GM04504 (cell line): ENCODE data around the gene CHPF2.

Experiments used
- DNase-seq: peaks from one replicate; pipeline ENCODE4 v3.0.0-alpha.2; 2012; ENCODE audit warnings: low read depth

Gene CHPF2

GRCh38 chr7:151232091-151232916 is at the start of gene CHPF2:
Gene CHPF2 (plus strand): TSS chr7:151232483. CDS start chr7:151234012, 1,529 bp downstream.
- peak; percentile 71 for DNase-seq

GRCh38 chr7:151185762-151186639 is 46.3 kb upstream of the CHPF2 start:
- DNase-seq: no peak

- no peak for DNase-seq
Observed at GRCh38 chr7:151186640-151187408, 45.5 kb upstream of the CHPF2 start, which contains the start of gene ASB10. Gene ASB10 (minus strand): TSS chr7:151187250. CDS start chr7:151187130, 120 bp downstream.

GRCh38 chr7:151187409-151188251 is 44.7 kb upstream of the CHPF2 start:
- DNase-seq: no peak

- DNase-seq: no peak
Observed at GRCh38 chr7:151188252-151188542, 44.1 kb upstream of the CHPF2 start.

GRCh38 chr7:151189038-151189437 is 43.2 kb upstream of the CHPF2 start:
- DNase-seq: no peak

GRCh38 chr7:151191544-151191943 is 40.7 kb upstream of the CHPF2 start:
- no peak for DNase-seq

- DNase-seq: no peak
Observed at GRCh38 chr7:151192002-151192539, 40.2 kb upstream of the CHPF2 start.

GRCh38 chr7:151193203-151193978 is 38.9 kb upstream of the CHPF2 start:
- DNase-seq: no peak

- DNase-seq: no peak
Observed at GRCh38 chr7:151194188-151194587, 38.1 kb upstream of the CHPF2 start.

GRCh38 chr7:151195616-151196450 is 36.5 kb upstream of the CHPF2 start:
- no peak for DNase-seq

GRCh38 chr7:151197932-151198331 is 34.4 kb upstream of the CHPF2 start:
- DNase-seq: no peak

- DNase-seq: no peak
Observed at GRCh38 chr7:151198945-151199848, 33.1 kb upstream of the CHPF2 start.

- DNase-seq: no peak
Observed at GRCh38 chr7:151201344-151201743, 30.9 kb upstream of the CHPF2 start.

GRCh38 chr7:151201751-151202150 is 30.5 kb upstream of the CHPF2 start:
- no peak for DNase-seq

- no peak for DNase-seq
Observed at GRCh38 chr7:151202836-151203235, 29.4 kb upstream of the CHPF2 start.

GRCh38 chr7:151204383-151205032 is 27.8 kb upstream of the CHPF2 start:
- no peak for DNase-seq

GRCh38 chr7:151205730-151206129 is 26.6 kb upstream of the CHPF2 start:
- DNase-seq: no peak
